Activated naive CD8-positive, alpha-beta T cell (primary cell): ENCODE measurements around the gene PLA2G2A.

Experiments used
- H3K27ac Mint-ChIP-seq: one replicate; pipeline ENCODE4 v1.8.0; 2021; ENCODE audit warnings: mixed read lengths
- H3K27me3 Mint-ChIP-seq: one replicate; pipeline ENCODE4 v1.8.0; 2021; ENCODE audit warnings: mixed read lengths
- H3K36me3 Mint-ChIP-seq: one replicate; pipeline ENCODE4 v1.8.0; 2021; ENCODE audit warnings: mixed read lengths
- H3K4me1 Mint-ChIP-seq: one replicate; pipeline ENCODE4 v1.8.0; 2021; ENCODE audit warnings: low read depth, mixed read lengths
- H3K4me3 Mint-ChIP-seq: one replicate; pipeline ENCODE4 v1.8.0; 2021; ENCODE audit warnings: mild to moderate bottlenecking, mixed read lengths
- H3K9me3 Mint-ChIP-seq: one replicate; pipeline ENCODE4 v1.8.0; 2021; ENCODE audit warnings: low read depth, mixed read lengths

The PLA2G2A gene

GRCh38 chr1:19981170-19981506, 1.7 kb upstream of the PLA2G2A start:
- Mint-ChIP-seq H3K4me3 (no peak overlapping the region), H3K9me3 (no peaks in the 10 kb centered on the region), H3K27me3 (peaks cover 8% of the 10 kb centered on the region), H3K36me3 (no peaks in the 10 kb centered on the region), H3K4me1 (no peaks in the 10 kb centered on the region), H3K27ac (no peak overlapping the region)

GRCh38 chr1:19980314-19980713, 896 bp upstream of the PLA2G2A start:
- Mint-ChIP-seq H3K36me3 (no peaks in the 10 kb centered on the region), H3K27ac (no peak overlapping the region), H3K4me3 (no peak overlapping the region), H3K27me3 (peaks cover 8% of the 10 kb centered on the region), H3K9me3 (no peaks in the 10 kb centered on the region), H3K4me1 (no peaks in the 10 kb centered on the region)

- Mint-ChIP-seq H3K4me1 (no peaks in the 10 kb centered on the region), H3K36me3 (no peaks in the 10 kb centered on the region), H3K27me3 (peaks cover 7% of the 10 kb centered on the region), H3K4me3 (no peak overlapping the region), H3K27ac (no peak overlapping the region), H3K9me3 (no peaks in the 10 kb centered on the region)
Observed at GRCh38 chr1:19978143-19978542, 1.3 kb downstream of the PLA2G2A start.

DNA sequence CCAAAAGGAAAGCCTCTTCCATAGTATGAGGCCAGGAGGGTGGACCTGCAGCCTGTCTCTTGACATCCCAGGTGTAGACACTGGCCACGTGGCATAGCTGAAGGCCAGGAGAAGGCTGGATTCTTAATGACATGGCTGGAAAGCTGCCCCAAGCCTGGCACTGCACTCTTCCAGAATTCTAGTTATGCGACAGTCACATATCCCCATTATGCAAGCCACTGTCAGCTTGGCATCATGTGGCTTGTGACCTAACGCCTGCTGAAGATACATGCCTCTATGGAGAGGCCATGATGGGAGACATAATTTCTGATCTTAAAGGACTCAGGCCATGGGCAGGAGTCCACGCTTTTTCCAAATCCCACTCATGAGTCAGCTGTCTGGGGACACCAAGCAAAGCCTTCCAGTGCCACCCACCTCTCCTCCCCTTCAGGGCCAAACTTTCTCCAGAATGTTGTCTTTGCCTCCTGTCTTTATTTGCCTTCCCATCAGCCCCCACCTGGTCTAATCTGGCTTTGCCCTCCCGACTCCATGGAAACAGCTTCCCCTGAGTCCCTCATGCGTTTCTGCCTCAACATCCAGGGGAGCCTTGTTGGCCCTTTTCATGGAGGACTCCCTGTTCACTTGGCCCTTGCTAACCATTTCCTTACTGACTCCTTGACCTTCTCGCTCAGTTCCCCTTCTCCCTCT, 3.0 kb downstream of the PLA2G2A start:
- Mint-ChIP-seq H3K4me3 (no peak overlapping the region), H3K4me1 (no peaks in the 10 kb centered on the region), H3K36me3 (no peaks in the 10 kb centered on the region), H3K27me3 (peaks cover 5% of the 10 kb centered on the region), H3K27ac (no peak overlapping the region), H3K9me3 (no peaks in the 10 kb centered on the region)

DNA sequence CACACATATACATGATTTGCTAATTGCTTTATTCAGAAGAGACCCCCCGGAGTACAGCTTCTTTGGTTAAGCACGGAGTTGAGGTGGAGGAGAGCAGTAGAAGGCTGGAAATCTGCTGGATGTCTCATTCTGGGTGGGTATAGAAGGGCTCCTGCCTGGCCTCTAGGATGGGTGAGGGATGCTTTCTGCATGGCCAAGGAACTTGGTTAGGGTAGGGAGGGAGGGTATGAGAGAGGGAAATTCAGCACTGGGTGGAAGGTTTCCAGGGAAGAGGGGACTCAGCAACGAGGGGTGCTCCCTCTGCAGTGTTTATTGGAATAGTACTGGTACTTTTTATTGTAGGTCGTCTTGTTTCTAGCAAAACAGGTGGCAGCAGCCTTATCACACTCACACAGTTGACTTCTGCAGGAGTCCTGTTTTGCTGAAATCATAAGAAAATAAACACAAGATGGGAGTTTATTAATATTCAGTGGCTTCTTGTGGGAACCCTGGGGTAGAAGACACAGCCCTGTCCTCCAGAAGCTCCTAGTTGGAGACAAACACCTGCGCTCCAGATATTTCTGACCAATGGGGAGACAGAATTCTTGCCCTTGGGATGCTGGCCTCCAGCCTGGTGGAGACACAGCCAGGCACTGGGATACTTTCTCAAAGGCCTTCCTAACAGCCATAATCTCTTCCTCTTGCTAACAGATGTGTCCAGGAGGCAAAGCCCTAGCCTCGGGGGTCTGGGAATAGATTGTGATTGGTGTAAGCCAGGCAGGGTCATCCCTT, 3.8 kb downstream of the PLA2G2A start:
- Mint-ChIP-seq H3K4me3 (no peak overlapping the region), H3K4me1 (no peaks in the 10 kb centered on the region), H3K27ac (no peak overlapping the region), H3K27me3 (peaks cover 9% of the 10 kb centered on the region), H3K36me3 (no peaks in the 10 kb centered on the region), H3K9me3 (no peaks in the 10 kb centered on the region)

- no peak overlapping the region for H3K27ac Mint-ChIP-seq
- no peaks in the 10 kb centered on the region for H3K9me3 Mint-ChIP-seq
- peaks cover 11% of the 10 kb centered on the region for H3K27me3 Mint-ChIP-seq
- no peaks in the 10 kb centered on the region for H3K36me3 Mint-ChIP-seq
- H3K4me1 Mint-ChIP-seq: no peaks in the 10 kb centered on the region
- no peak overlapping the region for H3K4me3 Mint-ChIP-seq
Observed at GRCh38 chr1:19974822-19975416, 4.5 kb downstream of the PLA2G2A start.

- H3K27me3 Mint-ChIP-seq: peaks cover 11% of the 10 kb centered on the region
- no peaks in the 10 kb centered on the region for H3K36me3 Mint-ChIP-seq
- no peak overlapping the region for H3K4me3 Mint-ChIP-seq
- no peak overlapping the region for H3K27ac Mint-ChIP-seq
- no peaks in the 10 kb centered on the region for H3K4me1 Mint-ChIP-seq
- H3K9me3 Mint-ChIP-seq: no peaks in the 10 kb centered on the region
Observed at GRCh38 chr1:19973616-19974015, 5.8 kb downstream of the PLA2G2A start.

DNA sequence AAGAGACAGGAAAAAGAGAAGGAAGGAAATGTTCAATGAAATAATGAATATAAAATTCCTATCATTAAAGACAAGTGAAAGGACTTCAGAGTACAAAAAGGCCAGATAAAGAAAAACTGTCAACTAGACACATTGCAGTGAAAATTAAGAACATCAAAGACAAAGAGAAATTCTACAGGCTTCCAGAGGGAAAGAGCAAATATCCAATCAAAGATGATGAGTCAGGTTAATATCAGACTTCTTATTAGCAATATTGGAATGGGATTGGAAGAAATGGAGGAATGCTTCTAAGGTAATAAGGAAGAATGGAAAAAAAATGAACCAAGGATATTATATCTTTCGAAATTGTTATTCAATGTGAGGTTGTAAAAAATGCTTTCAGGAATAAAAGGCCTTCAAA, 7.8 kb downstream of the PLA2G2A start:
- Mint-ChIP-seq H3K36me3 (no peaks in the 10 kb centered on the region), H3K4me1 (no peaks in the 10 kb centered on the region), H3K27me3 (peaks cover 6% of the 10 kb centered on the region), H3K27ac (no peak overlapping the region), H3K9me3 (no peaks in the 10 kb centered on the region), H3K4me3 (no peak overlapping the region)

- Mint-ChIP-seq H3K27me3 (peaks cover 5% of the 10 kb centered on the region), H3K36me3 (no peaks in the 10 kb centered on the region), H3K4me1 (no peaks in the 10 kb centered on the region), H3K27ac (no peak overlapping the region), H3K9me3 (no peaks in the 10 kb centered on the region), H3K4me3 (no peak overlapping the region)
Observed at GRCh38 chr1:19969898-19970660, 9.3 kb downstream of the PLA2G2A start.

- Mint-ChIP-seq H3K4me3 (no peak overlapping the region), H3K9me3 (no peaks in the 10 kb centered on the region), H3K27me3 (peaks cover 12% of the 10 kb centered on the region), H3K4me1 (no peaks in the 10 kb centered on the region), H3K27ac (no peak overlapping the region), H3K36me3 (no peaks in the 10 kb centered on the region)
Observed at GRCh38 chr1:19967808-19968207, 11.6 kb downstream of the PLA2G2A start.

DNA sequence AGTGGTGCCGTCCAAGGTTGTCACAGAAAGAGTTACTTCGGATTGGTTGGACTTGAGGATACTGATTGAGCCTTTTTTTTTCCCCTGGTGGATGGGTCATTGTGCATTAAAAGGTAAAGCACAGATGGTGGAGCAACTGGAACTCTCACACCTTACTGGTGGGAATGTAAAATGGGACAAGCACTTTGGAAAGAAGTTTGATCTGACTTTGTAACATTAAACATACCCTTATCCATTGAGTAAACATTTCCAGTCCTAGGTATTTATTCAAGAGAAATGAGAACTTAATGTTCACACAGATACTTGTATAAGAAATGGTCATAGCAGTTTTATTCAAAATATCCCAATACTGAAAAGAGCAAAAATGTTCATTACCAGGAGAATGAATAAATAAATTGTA, 14.9 kb downstream of the PLA2G2A start:
- Mint-ChIP-seq H3K36me3 (no peaks in the 10 kb centered on the region), H3K27me3 (peaks cover 15% of the 10 kb centered on the region), H3K27ac (no peak overlapping the region), H3K9me3 (no peaks in the 10 kb centered on the region), H3K4me3 (no peak overlapping the region), H3K4me1 (no peaks in the 10 kb centered on the region)

GRCh38 chr1:19963636-19964035, 15.8 kb downstream of the PLA2G2A start:
- Mint-ChIP-seq H3K27me3 (peaks cover 15% of the 10 kb centered on the region), H3K4me3 (no peak overlapping the region), H3K9me3 (no peaks in the 10 kb centered on the region), H3K4me1 (no peaks in the 10 kb centered on the region), H3K27ac (no peak overlapping the region), H3K36me3 (no peaks in the 10 kb centered on the region)

DNA sequence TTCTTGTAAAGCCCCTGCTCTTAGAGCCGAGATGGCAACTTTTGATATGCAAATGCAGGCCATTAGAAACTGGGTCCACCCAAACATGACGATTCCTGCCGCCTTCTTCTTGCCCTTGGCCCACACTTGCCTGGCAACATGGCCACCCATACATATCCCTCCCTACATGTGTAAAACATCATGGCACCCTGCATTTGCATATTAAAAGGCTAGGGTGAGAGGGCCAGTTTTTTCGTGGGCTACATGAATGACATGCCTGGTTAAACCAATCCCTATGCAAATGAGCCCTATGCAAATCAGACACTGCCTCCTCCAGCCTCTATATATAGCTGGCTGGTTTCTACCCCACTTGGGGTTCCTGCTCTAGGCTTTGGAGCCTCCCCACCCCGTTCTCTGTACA, 18.8 kb downstream of the PLA2G2A start:
- H3K27ac Mint-ChIP-seq: no peak overlapping the region
- H3K4me3 Mint-ChIP-seq: no peak overlapping the region
- H3K36me3 Mint-ChIP-seq: no peaks in the 10 kb centered on the region
- H3K4me1 Mint-ChIP-seq: no peaks in the 10 kb centered on the region
- H3K9me3 Mint-ChIP-seq: no peaks in the 10 kb centered on the region
- H3K27me3 Mint-ChIP-seq: peaks cover 19% of the 10 kb centered on the region

GRCh38 chr1:19957779-19958178, 21.6 kb downstream of the PLA2G2A start:
- no peak overlapping the region for H3K27ac Mint-ChIP-seq
- H3K9me3 Mint-ChIP-seq: no peaks in the 10 kb centered on the region
- no peaks in the 10 kb centered on the region for H3K36me3 Mint-ChIP-seq
- no peaks in the 10 kb centered on the region for H3K4me1 Mint-ChIP-seq
- H3K27me3 Mint-ChIP-seq: peaks cover 24% of the 10 kb centered on the region
- no peak overlapping the region for H3K4me3 Mint-ChIP-seq

GRCh38 chr1:19955534-19956170, 23.8 kb downstream of the PLA2G2A start:
- Mint-ChIP-seq H3K4me1 (no peaks in the 10 kb centered on the region), H3K27ac (no peak overlapping the region), H3K4me3 (no peak overlapping the region), H3K27me3 (peaks cover 16% of the 10 kb centered on the region), H3K9me3 (no peaks in the 10 kb centered on the region), H3K36me3 (no peaks in the 10 kb centered on the region)
